GM12892 (cell line): ENCODE data around the gene HYDIN.

Experiments
- DNase-seq: peaks from one replicate; pipeline ENCODE4 v3.0.0; 2011; ENCODE audit not compliant: insufficient read length
- FAIRE-seq: peaks from 2 replicates; lab custom pipeline; 2011; peaks lifted over from hg19 to GRCh38; lab: Jason Lieb, UNC
- POLR2A ChIP-seq: IDR thresholded peaks from 2 replicates; pipeline ENCODE4 v1.6.1; 2011; ENCODE audit warnings: low read depth, low read length, control low read depth
- POLR2AphosphoS5 ChIP-seq: IDR thresholded peaks from 2 replicates; pipeline ENCODE4 v1.6.1; 2011; ENCODE audit warnings: low read depth, low read length, control low read depth
- TAF1 ChIP-seq: IDR thresholded peaks from 2 replicates; pipeline ENCODE4 v1.6.1; 2011; ENCODE audit warnings: low read depth, mild to moderate bottlenecking, control low read depth, low read length, borderline replicate concordance

The HYDIN gene

GRCh38 chr16:71217506-71217905 lies 13.0 kb downstream of the HYDIN start:
- FAIRE-seq: no peak
- no peak for DNase-seq
- no peak for TF ChIP-seq TAF1
- no peak for TF ChIP-seq POLR2A
- TF ChIP-seq POLR2AphosphoS5: no peak

- no peak for FAIRE-seq
- TF ChIP-seq POLR2A (no peak), TAF1 (no peak), POLR2AphosphoS5 (no peak)
- no peak for DNase-seq
Measured at GRCh38 chr16:71216714-71217113, 13.8 kb downstream of the HYDIN start.

- DNase-seq: no peak
- TF ChIP-seq TAF1 (no peak), POLR2AphosphoS5 (no peak), POLR2A (no peak)
- no peak for FAIRE-seq
Measured at GRCh38 chr16:71214746-71215381, 15.7 kb downstream of the HYDIN start.

- no peak for DNase-seq
- TF ChIP-seq POLR2AphosphoS5 (no peak), POLR2A (no peak)
- FAIRE-seq: no peak
Measured at GRCh38 chr16:71205482-71206131, 24.9 kb downstream of the HYDIN start.

GRCh38 chr16:71203631-71204030 lies 26.9 kb downstream of the HYDIN start:
- DNase-seq: no peak
- no peak for FAIRE-seq
- TF ChIP-seq TAF1 (no peak), POLR2A (no peak), POLR2AphosphoS5 (no peak)

GRCh38 chr16:71201556-71201955 lies 29.0 kb downstream of the HYDIN start:
- FAIRE-seq (no peak), DNase-seq (no peak)
- no peak for TF ChIP-seq POLR2A
- TF ChIP-seq POLR2AphosphoS5: no peak
- no peak for TF ChIP-seq TAF1

- TF ChIP-seq POLR2AphosphoS5 (no peak), POLR2A (no peak), TAF1 (no peak)
- no peak for FAIRE-seq
- DNase-seq: no peak
Measured at GRCh38 chr16:71201054-71201453, 29.5 kb downstream of the HYDIN start.

- FAIRE-seq: no peak
- no peak for TF ChIP-seq TAF1
- TF ChIP-seq POLR2A: no peak
- no peak for TF ChIP-seq POLR2AphosphoS5
- no peak for DNase-seq
Measured at GRCh38 chr16:71198408-71198807, 32.1 kb downstream of the HYDIN start.

- DNase-seq: no peak
- TF ChIP-seq POLR2A (no peak), POLR2AphosphoS5 (no peak), TAF1 (no peak)
- FAIRE-seq: no peak
Measured at GRCh38 chr16:71192387-71192786, 38.1 kb downstream of the HYDIN start.

- DNase-seq: no peak
- no peak for TF ChIP-seq POLR2AphosphoS5
- no peak for TF ChIP-seq TAF1
- TF ChIP-seq POLR2A: no peak
- FAIRE-seq: no peak
Measured at GRCh38 chr16:71188956-71189712, 41.4 kb downstream of the HYDIN start.

- TF ChIP-seq POLR2A (no peak), TAF1 (no peak), POLR2AphosphoS5 (no peak)
- FAIRE-seq: no peak
Measured at GRCh38 chr16:71185347-71185746, 45.2 kb downstream of the HYDIN start.

More at GRCh38 chr16:71185347-71185746, 45.2 kb downstream of the HYDIN start:
- DNase-seq: no peak
